ENCODE data around the gene CSNK2A2.

CSNK2A2 gene

GRCh38 chr16:58109330-58109729 is 88.6 kb downstream of the CSNK2A2 start:
- DNase-seq, result no peak
